ENCODE measurements around the gene TSFM.

Gene TSFM

GRCh38 chr12:57782608-57783465, at the start of gene TSFM:
TSFM (plus strand) TSS chr12:57782787; CDS start chr12:57782802, 15 bp downstream.
- DNase-seq, result peak; percentile 49 to 98 (median 90)

- DNase-seq, result no peak
Measured at GRCh38 chr12:57733928-57734327, 48.7 kb upstream of the TSFM start.

GRCh38 chr12:57734591-57734990, 48.0 kb upstream of the TSFM start:
- no peak for DNase-seq

GRCh38 chr12:57735198-57735855, 47.3 kb upstream of the TSFM start:
- peak in 3 of 56 donors; percentile 17 to 23 (median 22) for DNase-seq

- DNase-seq, result peak in 33 of 56 donors; percentile 13 to 69 (median 37)
Measured at GRCh38 chr12:57735952-57736740, 46.4 kb upstream of the TSFM start.

GRCh38 chr12:57736741-57737466, 45.7 kb upstream of the TSFM start:
- no peak for DNase-seq

GRCh38 chr12:57737467-57738460, 44.8 kb upstream of the TSFM start:
- peak in 2 of 56 donors; percentile 12 to 30 for DNase-seq

GRCh38 chr12:57738661-57739237, 43.8 kb upstream of the TSFM start, which contains the start of gene AGAP2:
AGAP2 (minus strand) TSS chr12:57738742; CDS start chr12:57738246, 496 bp downstream.
- peak in 28 of 56 donors; percentile 7 to 65 (median 30) for DNase-seq

- no peak for DNase-seq
Measured at GRCh38 chr12:57739387-57739786, 43.2 kb upstream of the TSFM start.

- peak in 2 of 56 donors; percentile 14 to 16 for DNase-seq
Measured at GRCh38 chr12:57739914-57740538, 42.6 kb upstream of the TSFM start.

- peak in 20 of 56 donors; percentile 12 to 55 (median 28) for DNase-seq
Measured at GRCh38 chr12:57740656-57741412, 41.8 kb upstream of the TSFM start.

GRCh38 chr12:57741413-57741789, 41.2 kb upstream of the TSFM start:
- no peak for DNase-seq

- DNase-seq, result no peak
Measured at GRCh38 chr12:57741844-57742738, 40.5 kb upstream of the TSFM start.

- DNase-seq, result no peak
Measured at GRCh38 chr12:57743769-57744168, 38.8 kb upstream of the TSFM start.

GRCh38 chr12:57744194-57744776, 38.3 kb upstream of the TSFM start:
- peak in 24 of 56 donors; percentile 33 to 92 (median 70) for DNase-seq

GRCh38 chr12:57744777-57745484, 37.7 kb upstream of the TSFM start, which contains the start of gene TSPAN31:
TSPAN31 (plus strand) TSS chr12:57745039; CDS start chr12:57745155, 116 bp downstream.
- DNase-seq, result peak; percentile 60 to 99 (median 94)
